Measurements from ENCODE around the gene CDC42BPB. TPM values are rescaled to one million over a fixed set of nuclear protein-coding genes. Genes with fewer than 3 reads are reported as not detected.

Gene CDC42BPB
- total and polyA plus RNA-seq, 2 of the 13 experiments (the other 11 are each of a cell fraction or from before 2014, with no cell fraction given) = 19.7 to 32.3 TPM

GRCh38 chr14:103074729-103075367 is 17.5 kb upstream of the CDC42BPB start (continued):
- TF ChIP-seq E2F5 (CRISPR knock-in tag; conservative IDR thresholded peaks at IDR 0.05) (no peak), KMT2A (CRISPR knock-in tag; IDR thresholded peaks at IDR 0.05) (no peak), ZNF17 (CRISPR knock-in tag; IDR thresholded peaks at IDR 0.05) (no peak), ZSCAN20 (CRISPR knock-in tag; IDR thresholded peaks at IDR 0.05; ENCODE audit: borderline replicate concordance) (no peak), TFAP4 (IDR thresholded peaks at IDR 0.05; ENCODE audit: borderline replicate concordance, low read depth) (peak; percentile 40; the same call in 1 of the 2 replicates), TCF7 (IDR thresholded peaks at IDR 0.05; ENCODE audit: low read depth) (no peak), ZNF850 (CRISPR knock-in tag; conservative IDR thresholded peaks at IDR 0.05) (no peak), SOX6 (IDR thresholded peaks at IDR 0.05) (no peak), SOX6 (CRISPR knock-in tag; IDR thresholded peaks at IDR 0.05) (no peak), ZNF792 (CRISPR knock-in tag; IDR thresholded peaks at IDR 0.05) (no peak), ZNF318 (CRISPR knock-in tag; IDR thresholded peaks at IDR 0.05) (no peak), PCBP1 (IDR thresholded peaks at IDR 0.05; ENCODE audit: borderline replicate concordance, low read depth, low read length) (no peak), ZNF569 (CRISPR knock-in tag; IDR thresholded peaks at IDR 0.05; ENCODE audit: borderline replicate concordance) (no peak), ZNF432 (CRISPR knock-in tag; IDR thresholded peaks at IDR 0.05; ENCODE audit: borderline replicate concordance) (no peak), CC2D1A (CRISPR knock-in tag; IDR thresholded peaks at IDR 0.05) (no peak), ZSCAN9 (CRISPR knock-in tag; IDR thresholded peaks at IDR 0.05; ENCODE audit: borderline replicate concordance) (0 out of 2 replicates have a peak, but pooled peaks have one; percentile 3), SMAD9 (CRISPR knock-in tag; IDR thresholded peaks at IDR 0.05) (no peak), FOXO4 (CRISPR knock-in tag; conservative IDR thresholded peaks at IDR 0.05) (0 out of 2 replicates have a peak, but pooled peaks have one; percentile 84), MYC (CRISPR knock-in tag; IDR thresholded peaks at IDR 0.05; ENCODE audit: borderline replicate concordance) (peak; percentile 12; the same call in 1 of the 2 replicates), ARNT2 (CRISPR knock-in tag; IDR thresholded peaks at IDR 0.05; ENCODE audit: low read depth) (peak; percentile 18; the same call in 1 of the 2 replicates)
